Measurements from ENCODE around the gene ELP4. TPM values are rescaled to one million over a fixed set of nuclear protein-coding genes. Genes with fewer than 3 reads are reported as not detected.
"Not testable (repeated sequence)": the region's sequence is repeated elsewhere in the genome, so short reads cannot be mapped to it uniquely, and the experiment has no call there.

ELP4 gene
- total and polyA plus RNA-seq, 11 donors: 8.5 to 20.7 (median 14.1) TPM

DNA sequence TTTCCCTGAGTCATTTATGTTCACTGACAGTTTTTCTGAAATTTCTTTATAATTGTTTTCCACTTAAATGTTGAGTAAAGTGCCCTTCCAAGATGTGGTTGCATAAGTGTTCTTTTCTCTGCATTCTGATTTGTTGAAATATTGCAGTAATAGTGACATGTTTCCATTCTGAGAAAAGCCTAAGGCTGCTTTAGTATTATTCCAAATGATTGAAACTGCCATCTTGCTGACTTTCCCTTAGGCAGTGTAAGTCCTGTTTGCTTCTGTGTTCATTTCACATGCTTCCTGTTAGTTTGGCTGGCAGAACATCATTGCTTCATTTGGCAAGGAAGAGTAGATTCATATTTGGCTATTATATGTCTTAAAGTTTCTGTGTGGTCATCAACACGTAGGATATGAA, 146.5 kb downstream of the ELP4 start:
- Histone ChIP-seq H3K27ac (no peak overlapping the region), H3K9me3 (no peaks in the 10 kb centered on the region), H3K36me3 (peaks cover 0 to 3% (median 0%) of the 10 kb centered on the region in 9 donors), H3K4me1 (no peaks in the 10 kb centered on the region), H3K27me3 (no peaks in the 10 kb centered on the region), H3K4me3 (no peak overlapping the region)
- 67 to 92% (median 78%) methylated on average over 1 of the region's 1 CpG for WGBS, 4 donors
- intact Hi-C loops (cut with DNase I): no loop called here
- TF ChIP-seq, protein P1, sequence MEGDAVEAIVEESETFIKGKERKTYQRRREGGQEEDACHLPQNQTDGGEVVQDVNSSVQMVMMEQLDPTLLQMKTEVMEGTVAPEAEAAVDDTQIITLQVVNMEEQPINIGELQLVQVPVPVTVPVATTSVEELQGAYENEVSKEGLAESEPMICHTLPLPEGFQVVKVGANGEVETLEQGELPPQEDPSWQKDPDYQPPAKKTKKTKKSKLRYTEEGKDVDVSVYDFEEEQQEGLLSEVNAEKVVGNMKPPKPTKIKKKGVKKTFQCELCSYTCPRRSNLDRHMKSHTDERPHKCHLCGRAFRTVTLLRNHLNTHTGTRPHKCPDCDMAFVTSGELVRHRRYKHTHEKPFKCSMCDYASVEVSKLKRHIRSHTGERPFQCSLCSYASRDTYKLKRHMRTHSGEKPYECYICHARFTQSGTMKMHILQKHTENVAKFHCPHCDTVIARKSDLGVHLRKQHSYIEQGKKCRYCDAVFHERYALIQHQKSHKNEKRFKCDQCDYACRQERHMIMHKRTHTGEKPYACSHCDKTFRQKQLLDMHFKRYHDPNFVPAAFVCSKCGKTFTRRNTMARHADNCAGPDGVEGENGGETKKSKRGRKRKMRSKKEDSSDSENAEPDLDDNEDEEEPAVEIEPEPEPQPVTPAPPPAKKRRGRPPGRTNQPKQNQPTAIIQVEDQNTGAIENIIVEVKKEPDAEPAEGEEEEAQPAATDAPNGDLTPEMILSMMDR (IDR thresholded peaks at IDR 0.05): no peak
- no peak for TF ChIP-seq POLR2A (IDR thresholded peaks at IDR 0.05)
- ATAC-seq (no peak), DNase-seq (no peak)

DNA sequence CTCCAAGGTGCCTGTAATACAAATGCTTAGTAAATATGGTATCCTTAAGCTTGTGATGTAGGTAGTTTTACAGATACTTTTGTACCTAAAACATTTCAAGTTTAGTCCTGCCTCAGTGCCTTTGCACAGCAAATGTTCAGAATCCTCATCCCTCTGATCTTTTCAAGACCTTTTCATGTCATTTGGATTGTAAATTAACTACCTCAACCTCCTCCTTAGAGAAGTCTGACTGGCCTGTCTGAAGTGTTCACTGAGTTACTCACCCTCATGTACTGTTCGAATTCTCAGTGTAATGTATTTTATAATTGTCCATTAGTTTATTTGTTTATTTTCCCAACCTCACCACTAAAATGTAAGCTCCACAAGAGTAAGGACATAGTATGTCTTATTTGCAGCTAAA, 147.5 kb downstream of the ELP4 start:
- no peaks in the 10 kb centered on the region for H3K27me3 ChIP-seq
- intact Hi-C loops (cut with DNase I): no loop called here
- TF ChIP-seq POLR2A (IDR thresholded peaks at IDR 0.05): no peak
- TF ChIP-seq, protein P1 (IDR thresholded peaks at IDR 0.05): no peak
- WGBS, 4 donors: 94 to 97% (median 96%) methylated on average over 1 of the region's 1 CpG
- no peak for ATAC-seq
- H3K4me3 ChIP-seq: no peak overlapping the region
- H3K9me3 ChIP-seq: no peaks in the 10 kb centered on the region
- H3K27ac ChIP-seq: no peak overlapping the region
- DNase-seq: no peak
- H3K36me3 ChIP-seq: no peaks in the 10 kb centered on the region
- H3K4me1 ChIP-seq: no peaks in the 10 kb centered on the region

DNA sequence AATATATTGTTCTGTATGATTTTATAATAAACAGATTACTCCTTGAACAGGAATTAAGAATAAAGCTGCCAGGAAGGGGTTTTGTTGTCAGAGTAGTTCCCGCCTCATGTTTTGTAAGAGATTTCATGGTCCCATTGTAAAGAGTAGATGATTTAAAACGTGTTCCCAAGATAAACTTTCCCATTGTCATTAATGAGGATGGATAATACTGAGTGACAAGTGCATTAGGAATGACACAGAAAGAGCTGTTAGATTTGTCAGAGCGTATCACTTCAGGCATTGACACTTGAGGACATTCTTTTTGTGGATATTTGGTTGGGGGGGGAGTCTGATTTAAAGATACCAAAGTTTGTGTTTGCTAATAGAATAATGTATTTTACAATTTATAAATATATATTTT, 154.6 kb downstream of the ELP4 start:
- no peaks in the 10 kb centered on the region for H3K9me3 ChIP-seq
- no peaks in the 10 kb centered on the region for H3K36me3 ChIP-seq
- intact Hi-C loops (cut with DNase I): no loop called here
- ATAC-seq: no peak
- TF ChIP-seq, protein P1 (IDR thresholded peaks at IDR 0.05): no peak
- no peak for TF ChIP-seq POLR2A (IDR thresholded peaks at IDR 0.05)
- H3K4me3 ChIP-seq: no peak overlapping the region
- H3K27ac ChIP-seq: no peak overlapping the region
- 72 to 76% (median 74%) methylated on average over 3 of the region's 3 CpGs for WGBS, 4 donors
- DNase-seq: no peak
- H3K4me1 ChIP-seq: no peaks in the 10 kb centered on the region
- no peaks in the 10 kb centered on the region for H3K27me3 ChIP-seq

DNA sequence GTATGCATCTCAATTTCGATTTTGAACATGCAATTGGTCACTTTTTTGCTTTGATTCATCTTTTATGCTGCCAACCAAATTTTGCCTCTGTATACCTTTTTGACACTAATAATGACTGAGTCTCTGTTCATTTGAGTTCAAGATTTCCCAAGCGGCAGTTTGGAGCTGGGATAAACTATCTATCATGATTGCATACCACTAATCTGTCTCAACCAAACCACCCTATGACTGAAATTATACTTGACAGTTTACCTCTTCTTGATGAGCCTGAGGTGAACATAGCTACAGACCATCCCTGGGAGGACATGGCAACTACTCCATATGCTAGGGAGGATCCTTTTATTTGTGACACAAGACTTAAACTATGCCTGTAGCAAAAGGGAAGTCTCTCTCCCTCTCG, 155.4 kb downstream of the ELP4 start:
- 95 to 98% (median 96%) methylated on average over 3 of the region's 3 CpGs for WGBS, 4 donors
- intact Hi-C loops (cut with DNase I): no loop called here
- no peak for TF ChIP-seq POLR2A (IDR thresholded peaks at IDR 0.05)

DNA sequence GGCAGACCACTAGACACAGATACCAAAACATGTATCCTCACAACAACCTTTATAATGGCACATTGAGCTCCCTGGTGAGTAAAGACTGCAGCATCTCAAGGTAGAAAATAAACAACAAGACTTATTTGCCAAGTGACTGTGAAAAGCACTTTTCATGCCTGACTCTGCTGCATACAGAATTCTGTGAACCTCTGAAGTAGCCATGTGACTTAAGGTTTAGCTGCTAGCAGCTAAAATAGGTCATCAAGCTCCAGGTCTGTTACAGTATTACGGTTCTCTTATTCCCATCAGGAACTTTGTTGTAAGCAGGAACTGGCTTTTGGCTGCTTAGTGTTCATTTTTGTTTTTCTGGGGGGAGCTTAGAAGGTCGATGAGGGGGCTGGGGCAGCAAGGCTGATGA, 162.1 kb downstream of the ELP4 start:
- TF ChIP-seq, protein P1 (IDR thresholded peaks at IDR 0.05): no peak
- TF ChIP-seq POLR2A (IDR thresholded peaks at IDR 0.05): no peak
- WGBS, 4 donors: 84 to 93% (median 88%) methylated on average over 2 of the region's 2 CpGs
- ATAC-seq: no peak
- Histone ChIP-seq H3K27ac (no peak overlapping the region), H3K27me3 (no peaks in the 10 kb centered on the region), H3K36me3 (no peaks in the 10 kb centered on the region), H3K9me3 (no peaks in the 10 kb centered on the region), H3K4me3 (no peak overlapping the region), H3K4me1 (no peaks in the 10 kb centered on the region)
- DNase-seq: no peak
- intact Hi-C loops (cut with DNase I): no loop called here

More for the DNA sequence above, 155.4 kb downstream of the ELP4 start:
- ATAC-seq (no peak), DNase-seq (no peak)
- Histone ChIP-seq H3K27ac (no peak overlapping the region), H3K4me1 (no peaks in the 10 kb centered on the region), H3K4me3 (no peak overlapping the region), H3K27me3 (no peaks in the 10 kb centered on the region), H3K9me3 (no peaks in the 10 kb centered on the region), H3K36me3 (no peaks in the 10 kb centered on the region)

DNA sequence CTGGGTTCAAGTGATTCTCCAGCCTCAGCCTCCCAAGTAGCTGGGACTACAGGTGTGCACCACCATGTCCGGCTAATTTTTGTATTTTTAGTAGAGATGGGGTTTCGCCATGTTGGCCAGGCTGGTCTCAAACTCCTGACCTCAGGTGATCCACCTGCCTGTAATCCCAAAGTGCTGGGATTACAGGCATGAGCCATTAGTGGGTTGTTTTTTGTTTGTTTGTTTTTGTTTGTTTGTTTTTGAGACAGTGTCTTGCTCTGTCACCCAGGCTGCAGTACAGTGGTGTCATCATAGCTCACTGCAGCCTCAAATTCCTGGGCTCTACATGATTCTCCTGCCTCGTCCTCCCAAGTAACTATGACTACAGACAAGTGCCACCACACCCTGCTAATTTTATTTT, 163.5 kb downstream of the ELP4 start:
- WGBS, 4 donors: 94 to 100% (median 99%) methylated on average over 3 of the region's 3 CpGs
- H3K9me3 ChIP-seq; DNase-seq; H3K36me3 ChIP-seq; intact Hi-C loops (cut with DNase I); H3K4me3 ChIP-seq; H3K27me3 ChIP-seq; ATAC-seq; H3K4me1 ChIP-seq; H3K27ac ChIP-seq: not testable (repeated sequence)
